GM19397 (cell line): Measurements from ENCODE around the gene ACVR1B.

Source experiments
- ATAC-seq: cut with Tn5 transposase; IDR thresholded peaks from one replicate; pipeline ENCODE4 v1.9.1; 2021; ENCODE audit warnings: mild to moderate bottlenecking, moderate library complexity; ENCODE audit not compliant: unreplicated experiment

Gene ACVR1B

DNA sequence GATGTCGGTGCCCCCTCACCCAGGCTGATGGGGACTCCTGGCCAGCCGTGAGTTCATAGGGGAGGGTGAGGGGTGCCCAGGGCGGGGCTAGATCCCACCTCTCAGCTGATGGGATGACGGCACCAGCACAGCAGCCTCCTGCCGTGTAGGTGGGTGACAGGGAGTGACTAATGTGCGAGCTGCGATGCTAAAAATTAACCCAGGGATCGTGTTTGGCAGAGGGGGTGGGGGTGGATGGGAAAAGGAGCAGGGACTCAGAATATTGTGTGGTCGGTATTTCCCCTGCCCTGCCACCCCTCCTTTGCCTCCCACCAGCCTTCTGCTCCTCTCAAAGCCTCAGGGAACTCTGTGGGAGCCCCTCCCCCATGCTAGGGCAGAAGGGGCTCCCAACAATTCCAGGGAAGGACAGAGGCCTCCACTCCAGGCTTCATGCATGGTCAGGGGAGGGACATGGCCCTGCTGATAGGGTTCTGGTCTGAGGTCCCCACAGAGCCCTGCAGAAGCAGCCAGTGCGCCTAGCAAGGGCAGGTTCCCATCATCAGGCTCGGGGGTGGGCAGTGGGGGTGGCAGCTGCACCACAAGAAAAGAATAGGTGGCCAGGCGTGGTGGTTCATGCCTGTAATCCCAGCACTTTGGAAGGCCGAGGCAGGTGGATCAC, 67.7 kb downstream of the ACVR1B start:
- no peak for ATAC-seq

DNA sequence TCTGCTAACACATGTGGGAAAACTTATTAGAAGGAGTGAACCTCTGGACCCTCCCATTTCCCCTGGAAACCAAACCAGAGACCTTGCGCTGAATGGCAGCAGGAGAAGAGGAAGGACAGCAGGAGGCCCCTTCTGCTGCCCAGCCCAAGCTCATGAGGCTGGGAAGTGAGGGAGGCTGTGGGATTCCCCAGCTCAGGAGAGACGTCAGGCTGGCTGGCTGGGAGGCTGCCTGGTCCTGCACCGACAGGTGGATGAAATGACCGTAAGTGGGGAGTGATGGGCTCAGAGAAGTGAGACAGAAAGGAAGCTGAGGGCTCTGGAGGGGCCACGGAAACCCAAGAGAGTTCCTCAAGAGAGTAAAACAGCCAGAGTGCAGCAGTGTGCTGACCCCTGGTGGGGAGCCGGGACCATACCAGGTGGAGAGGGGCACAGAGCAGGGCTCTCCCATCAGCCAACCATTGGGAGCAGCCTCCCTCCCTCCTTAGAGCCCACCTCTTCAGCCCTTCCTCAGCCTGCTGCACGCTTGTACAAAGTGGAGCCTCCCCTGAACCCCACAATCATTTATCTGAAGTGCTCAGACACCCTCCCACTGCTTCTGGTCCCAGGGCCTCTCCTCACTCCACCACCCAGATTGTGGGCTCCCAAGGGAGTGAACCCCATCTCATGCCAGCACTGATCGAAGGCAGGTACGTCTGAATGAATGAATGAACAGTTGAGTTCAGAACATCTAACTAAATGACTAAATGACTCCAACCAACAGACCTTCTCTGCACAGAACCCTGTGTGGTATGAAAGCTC, 69.2 kb downstream of the ACVR1B start:
- ATAC-seq: no peak

DNA sequence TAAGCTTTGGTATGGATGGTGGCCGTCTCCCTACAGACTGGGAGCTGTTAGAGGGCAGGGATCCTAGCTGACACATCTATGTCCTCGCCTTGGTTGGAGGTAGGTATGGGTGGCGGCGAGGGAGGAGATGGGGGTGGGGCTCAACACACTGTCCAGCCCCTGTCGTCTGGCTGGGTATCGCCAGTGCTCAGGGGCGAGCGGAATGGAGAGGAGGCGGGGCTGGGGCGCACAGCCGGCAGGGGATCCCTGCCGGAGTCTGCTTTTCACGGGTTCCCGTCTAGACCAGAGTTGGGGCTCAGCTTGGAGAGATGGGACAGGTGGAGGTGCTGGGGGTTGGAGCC, 71.3 kb downstream of the ACVR1B start:
- no peak for ATAC-seq

DNA sequence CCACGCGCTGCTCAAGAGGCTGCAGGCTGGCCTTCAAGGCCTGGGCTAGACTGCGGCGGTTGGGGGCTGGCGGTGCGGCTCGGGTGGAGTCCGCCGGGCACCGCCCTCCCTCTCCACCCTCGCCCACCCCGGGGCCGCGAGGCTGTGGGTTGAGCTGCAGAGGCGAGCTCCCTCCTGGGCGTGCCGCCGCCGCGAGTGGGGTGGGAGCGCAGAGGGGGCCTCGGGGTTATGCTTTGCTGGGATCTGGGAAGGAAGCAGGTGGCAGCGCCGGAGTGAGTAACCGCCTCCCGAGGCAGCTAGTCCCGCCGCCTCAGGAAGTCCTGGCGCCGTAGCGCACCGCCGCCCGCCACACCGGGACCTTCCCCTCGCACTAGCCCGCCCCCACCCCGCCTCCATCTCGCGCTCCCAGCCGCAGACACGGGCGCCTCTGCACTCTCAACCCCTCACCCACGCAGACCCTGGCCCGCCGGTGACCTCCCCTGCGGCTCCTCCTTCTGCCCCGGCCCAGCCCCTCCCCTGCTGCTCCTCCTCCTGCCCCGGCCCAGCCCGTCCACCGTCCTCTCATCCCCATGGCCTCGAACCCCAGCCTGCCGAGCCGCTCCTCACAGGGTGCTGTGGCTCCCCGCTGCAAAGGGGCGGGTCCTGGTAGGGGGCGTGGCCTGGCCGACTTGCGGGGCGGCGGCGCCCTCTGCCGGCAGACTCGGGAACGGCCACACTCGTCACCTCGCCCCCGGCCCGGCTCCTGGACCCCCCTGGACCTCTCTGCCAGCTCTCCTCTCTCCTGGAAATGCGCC, 71.9 kb downstream of the ACVR1B start:
- no peak for ATAC-seq

DNA sequence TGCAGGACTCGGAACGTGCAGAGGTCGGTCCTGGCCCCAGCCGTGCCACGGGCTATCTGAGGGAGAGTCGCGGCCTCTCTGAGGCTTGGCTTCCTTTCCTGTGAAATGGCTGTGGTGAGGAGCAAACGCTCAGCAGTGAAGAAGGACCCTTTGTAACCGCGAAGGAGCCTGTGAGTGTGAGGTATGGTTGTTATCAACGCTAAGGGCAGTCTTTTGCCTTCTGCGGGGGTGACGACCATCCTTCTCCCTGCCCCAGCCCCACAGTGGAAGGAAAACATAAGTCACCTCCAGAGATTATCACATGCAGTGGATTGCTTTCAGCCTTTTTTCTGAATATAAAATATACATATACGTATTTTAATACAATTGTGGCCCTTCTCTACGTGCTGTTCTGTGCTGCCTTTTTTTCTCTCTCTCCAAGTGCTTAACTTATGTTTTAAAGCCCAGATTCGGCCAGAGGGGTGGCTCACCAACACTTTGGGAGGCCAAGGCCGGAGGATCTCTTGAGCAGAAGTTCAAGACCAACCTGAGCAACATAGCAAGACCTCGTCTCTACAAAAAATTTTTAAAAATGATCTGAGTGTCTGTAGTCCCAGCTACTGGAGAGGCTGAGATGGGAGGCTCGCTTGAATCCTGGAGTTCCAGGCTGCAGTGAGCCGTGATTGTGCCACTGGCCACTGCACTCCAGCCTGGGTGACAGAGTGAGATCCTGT, 72.6 kb downstream of the ACVR1B start:
- ATAC-seq: no peak

DNA sequence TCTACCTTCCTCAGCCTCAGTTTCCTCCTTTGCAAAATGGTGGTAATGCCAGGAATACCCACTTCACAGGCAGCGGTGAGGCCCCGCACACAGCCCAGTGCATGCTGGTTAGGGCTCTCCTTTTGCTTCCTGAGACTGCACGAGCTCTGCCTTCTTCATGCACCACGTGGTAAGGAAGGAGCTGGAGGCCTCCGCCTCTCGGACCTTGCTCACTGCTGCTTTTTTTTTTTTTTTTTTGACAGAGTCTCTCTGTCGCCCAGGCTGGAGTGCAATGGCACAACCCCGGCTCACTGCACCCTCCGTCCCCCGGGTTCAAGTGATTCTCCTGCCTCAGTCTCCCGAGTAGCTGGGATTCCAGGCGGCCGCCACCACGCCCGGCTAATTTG, 73.3 kb downstream of the ACVR1B start:
- ATAC-seq: no peak

DNA sequence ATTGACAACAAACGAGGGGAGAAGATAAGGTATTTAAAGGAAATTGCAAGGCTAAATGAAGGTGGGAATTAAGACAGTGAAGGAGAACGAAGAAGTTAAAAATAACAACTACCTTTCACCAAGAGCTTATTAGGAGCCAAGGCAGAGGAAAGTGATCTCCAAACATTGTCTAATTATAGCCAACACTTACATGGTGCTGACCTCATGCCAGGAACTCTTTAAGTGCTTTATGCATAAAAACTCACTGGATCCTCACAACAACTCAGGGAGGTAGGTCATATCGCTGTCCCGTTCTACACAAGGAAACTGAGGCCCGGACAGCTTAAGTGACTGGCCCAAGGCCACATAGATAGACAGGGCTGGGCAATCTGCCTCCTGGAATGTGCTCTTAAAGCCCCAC, 74.8 kb downstream of the ACVR1B start:
- no peak for ATAC-seq

DNA sequence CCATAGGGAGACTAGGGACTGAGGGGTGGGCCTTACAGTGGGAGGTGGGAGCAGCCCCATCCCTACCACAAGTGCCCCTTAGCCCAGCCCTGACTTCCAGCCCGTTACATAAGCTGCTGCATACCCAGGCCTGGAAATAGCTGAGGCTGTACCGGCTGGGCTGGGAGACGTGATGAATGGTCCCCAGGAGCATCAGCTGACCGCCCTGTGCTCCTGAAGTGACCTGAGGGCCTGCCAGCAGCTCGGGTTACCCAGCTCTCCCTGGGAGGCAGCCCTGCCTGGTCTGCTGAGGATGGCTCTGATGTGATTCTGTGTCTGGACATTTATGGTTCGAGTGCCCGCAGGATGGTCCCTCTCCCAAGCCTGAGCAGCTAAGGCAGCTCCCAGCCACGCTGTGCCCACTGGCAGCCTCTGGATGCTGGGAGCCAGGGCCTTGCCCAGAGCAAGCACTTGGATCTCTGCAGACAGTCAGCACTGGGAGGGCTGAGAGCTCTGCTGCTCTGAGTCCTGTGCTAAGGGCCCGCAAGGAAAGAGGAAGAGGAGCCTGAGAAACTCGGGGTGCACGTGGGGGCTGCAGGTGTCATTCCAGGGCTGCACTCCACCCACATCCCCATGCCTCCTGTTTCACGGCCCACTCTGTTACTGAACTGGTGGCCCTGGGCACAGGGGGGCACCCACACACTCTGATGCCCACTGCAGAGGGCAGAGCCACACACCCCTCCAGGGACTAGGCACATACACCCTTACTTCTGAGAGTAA, 75.8 kb downstream of the ACVR1B start:
- ATAC-seq: no peak

DNA sequence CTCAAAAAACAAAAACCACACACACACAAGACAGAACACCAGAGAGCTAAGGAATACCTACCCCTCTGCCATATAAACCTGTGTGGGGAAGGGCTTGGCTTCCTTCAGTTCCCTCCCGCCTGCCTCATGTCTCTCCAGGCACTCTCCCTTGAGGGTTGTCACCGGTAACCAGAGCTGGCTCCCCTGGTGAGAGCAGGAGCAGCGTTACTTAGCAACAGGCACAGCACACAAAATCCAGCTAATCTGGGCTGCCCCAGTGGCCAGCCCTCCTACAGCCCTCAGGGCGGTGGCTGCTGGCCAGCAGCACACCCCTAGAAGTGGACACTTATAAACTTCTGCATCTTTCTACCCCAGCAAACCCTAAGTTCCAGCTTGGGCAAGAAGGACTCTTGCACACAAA, 78.2 kb downstream of the ACVR1B start:
- ATAC-seq: no peak

DNA sequence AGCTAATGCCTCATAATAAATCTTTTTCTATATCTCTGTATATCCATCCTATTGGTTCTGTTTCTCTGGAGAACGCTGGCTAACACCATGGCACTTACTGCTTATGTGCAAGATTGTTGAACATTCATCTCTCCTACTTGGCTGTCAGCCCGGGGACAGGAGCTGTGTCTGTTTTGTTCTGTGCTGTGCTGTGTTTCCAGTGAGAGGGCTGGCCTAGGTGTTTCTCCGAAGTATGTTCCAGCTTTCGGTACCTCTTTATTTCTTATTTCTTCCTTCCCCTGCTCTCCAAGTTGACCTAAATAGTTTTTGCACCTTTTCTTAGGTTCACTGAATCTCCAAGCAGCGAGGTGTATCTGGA, 80.9 kb downstream of the ACVR1B start:
- no peak for ATAC-seq

DNA sequence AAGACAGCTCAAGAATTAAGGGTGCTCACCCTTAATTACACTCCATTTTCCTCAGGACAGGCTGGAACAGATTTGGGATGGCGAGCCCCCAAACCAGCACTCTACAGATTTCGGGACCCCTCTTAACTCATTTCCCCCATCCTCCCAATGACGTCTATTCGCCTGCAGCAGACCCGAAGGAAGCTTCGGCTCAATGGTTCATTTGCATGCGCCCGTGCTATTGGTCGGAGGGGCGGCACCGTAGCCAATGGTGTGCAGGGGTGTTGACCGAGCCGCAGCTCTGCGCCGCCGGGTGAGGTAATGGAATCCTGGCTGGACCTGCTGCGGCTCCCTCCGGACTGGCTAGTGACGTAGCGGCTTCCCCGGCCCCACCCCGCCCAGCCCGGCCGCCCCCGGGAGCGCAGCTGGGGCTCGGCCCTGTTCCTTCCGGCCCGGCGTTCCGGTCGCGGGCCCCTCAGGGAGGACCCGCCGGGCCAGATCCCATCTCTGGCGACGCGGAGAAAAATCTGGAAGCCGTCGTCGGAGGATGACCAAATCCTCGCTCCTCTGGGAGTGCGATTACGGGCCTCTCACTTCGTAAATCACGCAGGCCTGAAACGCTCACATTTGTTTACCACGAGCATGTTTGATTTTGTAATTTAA, 81.4 kb downstream of the ACVR1B start:
- peak; percentile 95 for ATAC-seq

DNA sequence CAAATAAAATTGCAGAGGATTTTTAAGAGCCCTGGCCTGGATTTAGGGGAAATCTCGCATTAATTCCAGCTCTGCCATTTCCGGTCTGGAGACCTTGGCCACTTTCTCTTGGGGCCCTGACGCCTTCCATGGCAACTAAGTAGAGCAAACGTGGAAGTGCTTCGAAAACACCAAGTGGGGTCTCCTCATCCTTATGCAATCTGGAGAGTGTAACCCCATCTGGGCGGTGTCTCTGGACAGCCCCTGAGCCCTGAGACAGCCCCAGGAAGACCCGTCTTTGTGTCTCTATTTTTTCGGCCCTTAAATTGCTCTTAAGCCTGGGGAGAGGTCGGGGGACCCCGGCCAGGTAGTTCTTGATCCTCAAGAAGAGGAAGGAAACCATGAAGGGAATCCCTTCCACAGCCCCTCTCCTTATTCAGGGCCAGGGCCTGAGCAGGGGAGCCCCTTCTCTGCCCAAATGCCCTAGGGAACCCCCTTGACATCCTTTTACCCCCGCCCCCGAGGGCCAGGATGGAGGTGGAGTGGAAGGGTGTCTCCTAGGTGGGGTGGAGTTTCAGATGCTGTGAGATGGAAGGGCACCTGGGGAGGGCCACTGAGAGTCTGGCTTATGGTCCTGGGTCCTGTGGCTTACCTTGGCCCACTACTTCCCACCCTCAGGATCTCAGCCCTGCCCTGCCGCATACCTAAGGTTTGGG, 82.1 kb downstream of the ACVR1B start:
- no peak for ATAC-seq

DNA sequence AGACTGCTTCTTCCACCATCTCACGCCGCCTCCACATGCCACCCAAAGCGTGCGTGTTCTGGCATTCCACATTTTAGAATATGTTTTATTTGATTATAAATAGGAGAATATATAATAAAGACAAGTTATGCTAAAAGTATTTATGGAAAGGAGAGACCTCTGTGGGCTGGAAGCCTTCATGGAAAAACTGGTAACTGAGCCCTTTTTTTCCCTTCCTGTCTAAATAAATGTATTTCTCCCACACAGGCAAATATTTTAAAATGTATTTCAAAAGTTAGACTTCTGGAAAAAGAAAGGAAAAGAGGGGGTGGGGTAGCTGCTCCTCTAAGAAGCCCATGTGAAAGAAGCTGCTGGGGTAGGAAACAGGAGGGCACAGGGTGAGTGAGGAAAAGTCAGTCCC, 83.7 kb downstream of the ACVR1B start:
- no peak for ATAC-seq

DNA sequence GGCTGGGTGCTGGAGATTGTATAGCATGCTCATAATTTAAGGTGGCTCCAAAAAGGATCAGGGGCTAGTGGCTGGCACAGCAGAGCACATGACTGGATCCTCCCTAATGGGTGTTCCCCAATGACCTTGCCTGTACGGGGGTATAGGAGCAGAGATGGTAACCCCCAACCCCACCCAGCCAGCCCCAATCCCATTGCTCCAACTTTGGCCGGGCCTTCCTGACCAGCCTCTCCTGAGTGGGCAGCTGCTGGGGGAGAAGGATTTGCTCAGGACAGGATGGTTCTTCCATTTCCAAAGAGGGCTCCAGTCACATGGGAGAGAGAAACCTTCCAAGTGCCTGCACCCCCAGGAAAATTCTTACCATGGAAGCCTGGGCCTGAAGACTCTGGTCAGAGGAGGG, 84.4 kb downstream of the ACVR1B start:
- ATAC-seq: no peak

DNA sequence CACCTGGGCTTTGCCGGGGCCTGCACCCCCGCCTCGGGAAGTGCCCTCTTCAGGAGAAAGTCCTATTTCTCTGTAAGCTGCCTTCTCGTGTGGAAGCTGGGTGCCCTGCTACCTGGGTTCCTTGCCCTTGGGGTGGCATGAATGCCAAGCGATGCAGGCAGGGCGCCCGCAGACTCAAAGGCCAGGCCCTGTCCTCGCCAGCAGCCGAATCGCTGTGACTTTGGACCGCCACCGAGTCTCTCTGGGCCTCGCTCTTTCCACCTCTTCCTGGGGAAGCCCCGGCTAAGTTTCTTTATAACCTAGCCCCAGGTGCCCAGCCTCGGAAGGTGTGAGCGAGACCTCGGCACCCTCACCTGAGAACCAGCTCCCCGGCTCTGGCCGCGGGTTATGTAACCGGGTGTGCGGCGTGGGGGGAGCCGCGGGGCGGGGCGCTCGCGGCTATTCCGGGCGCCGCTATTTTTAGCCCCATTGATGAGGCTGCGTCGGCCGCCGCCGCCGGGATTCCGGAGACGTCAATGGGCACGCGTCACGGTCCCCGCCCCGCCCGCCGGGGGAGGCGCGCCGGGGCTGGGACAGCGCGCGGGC, 85.2 kb downstream of the ACVR1B start:
- ATAC-seq: peak; percentile 33

DNA sequence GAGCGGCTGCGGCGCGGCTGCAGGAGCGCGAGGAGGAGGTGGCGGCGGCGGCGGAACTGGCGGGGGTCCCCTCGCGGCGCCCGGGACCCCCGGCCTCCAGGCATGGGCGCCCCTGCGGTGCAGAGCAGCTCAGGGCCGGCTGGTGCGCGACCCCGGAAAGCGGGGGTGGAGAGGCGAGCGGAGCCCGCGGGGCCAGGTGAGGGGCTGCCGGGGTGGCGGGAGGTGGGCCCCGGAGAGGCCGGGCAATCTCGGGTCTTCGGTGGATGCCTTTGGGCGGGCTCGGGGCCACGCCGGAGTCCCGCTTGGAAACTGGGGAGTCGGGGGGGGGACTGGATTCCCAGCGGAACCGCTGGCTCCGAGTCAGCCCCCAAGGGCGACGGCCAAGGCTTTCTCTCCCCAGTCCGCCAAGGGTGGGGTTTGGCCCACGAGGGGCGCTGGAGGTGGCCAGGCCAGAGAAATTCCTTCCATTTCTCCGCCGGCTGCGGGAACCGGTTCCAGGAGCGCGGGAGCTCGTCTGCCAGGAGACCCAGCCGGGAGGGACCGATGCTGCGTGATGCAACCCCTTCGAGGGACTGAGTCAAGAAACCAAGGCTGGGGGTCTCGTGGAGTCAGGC, 85.9 kb downstream of the ACVR1B start:
- no peak for ATAC-seq

DNA sequence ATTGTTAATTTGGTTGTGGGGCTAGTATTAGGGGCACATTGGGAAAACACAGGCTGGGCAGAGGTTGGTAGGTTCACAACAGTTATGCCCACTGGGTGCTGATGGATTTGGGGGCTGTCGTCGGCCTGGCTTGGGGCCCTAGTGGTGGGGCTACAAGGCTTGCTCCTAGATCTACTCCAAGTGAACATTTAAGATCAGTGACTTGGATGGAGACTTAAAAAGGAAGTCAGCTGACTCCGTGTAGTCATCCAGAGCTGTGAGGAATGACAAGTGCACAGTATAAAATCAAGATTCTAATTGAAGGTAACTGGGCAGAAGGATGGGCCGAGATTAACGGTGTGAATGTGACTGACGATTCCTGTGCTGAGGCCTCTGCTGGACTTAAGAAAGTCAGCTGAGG, 86.9 kb downstream of the ACVR1B start:
- no peak for ATAC-seq

DNA sequence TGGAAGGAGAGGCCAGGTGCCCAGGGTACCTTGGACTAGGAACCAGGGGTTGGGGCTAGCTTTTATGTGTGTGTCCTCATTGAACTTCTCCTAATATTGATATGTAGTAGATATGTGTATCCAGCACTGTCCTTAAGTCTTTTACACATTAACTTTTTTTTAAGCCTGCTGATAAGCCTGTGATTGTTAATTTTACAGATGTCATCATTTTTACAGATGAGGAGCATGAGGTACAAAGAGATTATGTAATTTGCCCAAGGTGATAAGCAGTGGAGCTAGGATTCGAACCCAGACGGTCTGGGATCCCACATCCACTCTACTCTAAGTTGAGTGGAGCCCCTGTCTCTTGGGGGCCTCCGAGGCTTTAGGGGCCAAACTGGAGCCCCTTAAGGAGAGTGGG, 89.5 kb downstream of the ACVR1B start:
- ATAC-seq: no peak

DNA sequence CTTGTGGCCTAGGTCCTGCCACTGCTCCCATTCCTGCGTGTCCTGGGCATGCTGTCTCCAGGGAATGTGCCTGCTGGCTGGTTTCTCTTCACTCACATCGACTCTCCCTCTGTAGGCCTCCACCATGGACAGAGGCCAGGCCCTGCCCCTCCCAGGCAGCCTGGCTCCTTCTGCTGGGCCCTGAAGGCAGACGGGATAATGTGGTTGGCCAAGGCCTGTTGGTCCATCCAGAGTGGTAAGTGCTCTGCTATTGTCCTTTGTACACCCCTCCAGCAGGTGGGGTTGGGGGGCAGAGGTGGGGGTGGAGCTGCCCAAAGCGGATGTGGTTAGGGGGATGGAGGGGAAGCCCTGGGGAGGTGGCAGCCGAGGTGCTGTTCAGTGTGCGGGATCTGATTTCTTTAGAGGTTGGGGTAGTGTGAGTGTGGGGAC, 90.2 kb downstream of the ACVR1B start:
- no peak for ATAC-seq
